Endothelial cell of umbilical vein (primary cell): ENCODE data around the gene NOX5. TPM values are rescaled to one million over a fixed set of nuclear protein-coding genes. Genes with fewer than 3 reads are reported as not detected.

Source experiments
- BruUV-seq: library from RNA; stranded (reverse); fragments of 400-500 nt; replicated peaks from 2 replicates; lab custom pipeline; 2021; lab: Mats Ljungman, UMichigan
- CTCF ChIA-PET: fragments of 300-600, 350-600 bp; sonication (Branson Sonifier 250); formaldehyde crosslinking; loops from one replicate; lab custom pipeline; 2021; ENCODE audit warnings: antibody characterized with exemption, inconsistent platforms; lab: Charles Lee
- POLR2A ChIA-PET: fragments of 300-600, 350-600 bp; sonication (Branson Sonifier 250); formaldehyde crosslinking; loops from one replicate; lab custom pipeline; 2021; ENCODE audit warnings: antibody characterized with exemption, inconsistent platforms; lab: Charles Lee
- DNase-seq: peaks from one replicate; pipeline ENCODE4 v3.0.0-alpha.2; 2011; ENCODE audit warnings: low read depth, low spot score
- FAIRE-seq: peaks from 2 replicates; lab custom pipeline; 2011; peaks lifted over from hg19 to GRCh38; lab: Jason Lieb, UNC
- H2AFZ ChIP-seq: 2 replicates; pipeline ENCODE4 v1.6.0; 2012; ENCODE audit warnings: low read depth, low read length, control low read depth, inconsistent platforms
- H3K27ac ChIP-seq: 2 replicates; pipeline ENCODE4 v1.5.1; 2011; ENCODE audit warnings: low read depth, mild to moderate bottlenecking, control low read depth, low read length, moderate library complexity; ENCODE audit not compliant: insufficient read depth
- H3K27me3 ChIP-seq, 2 experiments: 2 replicates each; pipeline versions ENCODE4 v1.6.0 to v1.6.1; 2011; ENCODE audit warnings: low read length in 2 of 2, mixed read lengths in 1 of 2; ENCODE audit not compliant: control insufficient read depth in 2 of 2, insufficient read depth in 2 of 2
- H3K36me3 ChIP-seq, 2 experiments: 2 replicates in 1 of 2; 3 replicates in 1 of 2; pipeline ENCODE4 v1.5.1; 2011; ENCODE audit warnings: low read length in 2 of 2, mild to moderate bottlenecking in 1 of 2, moderate library complexity in 1 of 2; ENCODE audit not compliant: control insufficient read depth in 2 of 2, insufficient read depth in 2 of 2; ENCODE audit errors: extremely low read depth in 1 of 2
- H3K4me1 ChIP-seq: 3 replicates; pipeline ENCODE4 v1.5.1; 2011; ENCODE audit warnings: mild to moderate bottlenecking, low read length; ENCODE audit not compliant: control insufficient read depth, insufficient read depth; ENCODE audit errors: extremely low read depth
- H3K4me2 ChIP-seq: 2 replicates; pipeline ENCODE4 v1.6.1; 2011; ENCODE audit warnings: low read length, control low read depth, mixed read lengths; ENCODE audit not compliant: insufficient read depth
- H3K4me3 ChIP-seq, 3 experiments: fragments of 200-600 bp in 1 of 3; sonication (generic), shearing (Covaris generic) in 1 of 3; replicated peaks in 1 of 3; 2 replicates each; pipeline ENCODE4 v1.5.1; 2011 to 2016; ENCODE audit warnings: control low read depth in 3 of 3, low read length in 3 of 3, mild to moderate bottlenecking in 2 of 3, inconsistent platforms in 1 of 3, low read depth in 1 of 3, moderate library complexity in 1 of 3; ENCODE audit not compliant: insufficient read depth in 1 of 3
- H3K79me2 ChIP-seq: 2 replicates; pipeline ENCODE4 v1.6.0; 2012; ENCODE audit warnings: low read length, inconsistent platforms; ENCODE audit not compliant: control insufficient read depth, insufficient read depth
- H3K9ac ChIP-seq: replicated peaks from 2 replicates; pipeline ENCODE3; 2011; ENCODE audit warnings: low read length, control low read depth; ENCODE audit not compliant: insufficient read depth; ENCODE audit errors: extremely low read depth
- H3K9me1 ChIP-seq: replicated peaks from 3 replicates; pipeline ENCODE4 v1.6.0; 2011; ENCODE audit warnings: mild to moderate bottlenecking, low read length; ENCODE audit not compliant: control insufficient read depth, insufficient read depth; ENCODE audit errors: extremely low read depth
- H3K9me3 ChIP-seq: replicated peaks from 2 replicates; pipeline ENCODE4 v1.5.1; 2012; ENCODE audit warnings: low read length, inconsistent platforms; ENCODE audit not compliant: control insufficient read depth, insufficient read depth
- H4K20me1 ChIP-seq: replicated peaks from 2 replicates; pipeline ENCODE3; 2011; ENCODE audit warnings: mild to moderate bottlenecking, low read length; ENCODE audit not compliant: control insufficient read depth, insufficient read depth; ENCODE audit errors: extremely low read depth
- CTCF ChIP-seq, 2 donors: IDR thresholded peaks; 1 replicate in 1 of 2; 2 replicates in 1 of 2; pipeline ENCODE4 v1.5.1; 2011; ENCODE audit warnings: low read length in 2 of 2, mild to moderate bottlenecking in 2 of 2, moderate library complexity in 2 of 2, control low read depth in 1 of 2, inconsistent platforms in 1 of 2, low read depth in 1 of 2; ENCODE audit not compliant: insufficient read depth in 1 of 2; ENCODE audit errors: extremely low read depth in 1 of 2
- EZH2 ChIP-seq: IDR thresholded peaks from 2 replicates; pipeline ENCODE4 v1.6.1; 2012; ENCODE audit warnings: borderline replicate concordance, low read depth, mild to moderate bottlenecking, moderate library complexity, low read length, inconsistent platforms; ENCODE audit not compliant: severe bottlenecking
- FOS ChIP-seq: IDR thresholded peaks from 2 replicates; pipeline ENCODE4 v1.6.1; 2011; ENCODE audit warnings: mild to moderate bottlenecking, low read length, moderate library complexity, borderline replicate concordance; ENCODE audit not compliant: insufficient read depth
- GATA2 ChIP-seq: IDR thresholded peaks from 2 replicates; pipeline ENCODE4 v1.7.0; 2011; ENCODE audit warnings: low read depth, mild to moderate bottlenecking, moderate library complexity, mixed read lengths, low read length; ENCODE audit not compliant: insufficient read length, insufficient read depth
- JUN ChIP-seq: IDR thresholded peaks from 2 replicates; pipeline ENCODE4 v1.6.1; 2011; ENCODE audit warnings: borderline replicate concordance, low read depth; ENCODE audit not compliant: insufficient read length, insufficient read depth
- MYC ChIP-seq: IDR thresholded peaks from one replicate; pipeline ENCODE4 v1.6.1; 2011; ENCODE audit warnings: mild to moderate bottlenecking, low read depth, low read length
- POLR2A ChIP-seq: IDR thresholded peaks from 2 replicates; pipeline ENCODE4 v1.6.1; 2012; ENCODE audit warnings: low read depth, mild to moderate bottlenecking, control low read depth, low read length
- POLR2AphosphoS5 ChIP-seq: IDR thresholded peaks from 2 replicates; pipeline ENCODE4 v1.6.1; 2012; ENCODE audit warnings: low read depth, mild to moderate bottlenecking, control low read depth, low read length, moderate library complexity; ENCODE audit not compliant: insufficient read depth
- dilution Hi-C: fragments of 300-500 bp; cut with MboI; formaldehyde crosslinking; loops from one replicate; pipeline ENCODE4 v1.15.0; 2019; ENCODE audit warnings: low sequenced_read_pairs; ENCODE audit not compliant: extremely low pct_ligation_motif_present
- intact Hi-C: fragments of 100-400 bp; cut with micrococcal nuclease; formaldehyde crosslinking; loops from one replicate; pipeline ENCODE4 v1.10.0; 2022
- polyA plus RNA-seq, 4 experiments: library from polyadenylated mRNA; depleted of rRNA in 3 of 4; stranded (reverse) in 3 of 4; unstranded in 1 of 4; fragments of >200 nt; gene quantifications; 2 replicates each; pipeline versions ENCODE4 v1.2.1 to v1.2.3, GENCODE V29; 2011 to 2012; ENCODE audit warnings: missing spikeins in 1 of 4
- total RNA-seq: library from RNA; stranded (reverse); gene quantifications from 2 replicates; pipeline ENCODE4 v1.2.3, GENCODE V29; 2021

Gene NOX5
- total and polyA plus RNA-seq, 2 donors (not counting 3 experiments of a cell fraction or from before 2014, with no cell fraction given) = 0.08 TPM; not detected in 1

DNA sequence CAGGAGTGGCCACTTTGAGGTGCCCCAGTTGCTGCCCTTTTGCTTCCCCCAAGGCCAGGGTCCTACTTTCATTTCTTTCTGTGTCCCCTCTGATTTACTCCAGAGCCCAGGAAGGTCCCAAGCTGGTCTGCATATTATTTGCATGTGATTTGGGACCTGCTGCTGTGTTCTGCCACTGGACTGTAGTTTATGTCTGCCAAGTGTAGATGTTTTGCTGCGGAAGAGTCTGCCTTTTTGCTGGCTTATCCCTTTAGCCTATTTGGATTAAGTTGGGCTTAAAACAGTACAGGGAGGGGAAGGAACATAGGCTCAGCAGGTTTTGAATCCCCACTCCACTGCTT, 21.4 kb downstream of the NOX5 start:
- intact Hi-C loops (no loop called here), dilution Hi-C loops (no loop called here)
- Histone ChIP-seq H3K36me3 (no peaks in the 10 kb centered on the region), H3K4me3 (no peak overlapping the region), H3K9me3 (no peaks in the 10 kb centered on the region), H2AFZ (no peak overlapping the region), H4K20me1 (no peaks in the 10 kb centered on the region), H3K79me2 (no peaks in the 10 kb centered on the region), H3K27me3 (no peaks in the 10 kb centered on the region), H3K27ac (no peak overlapping the region), H3K9me1 (no peaks in the 10 kb centered on the region), H3K4me2 (no peak overlapping the region), H3K4me1 (no peaks in the 10 kb centered on the region), H3K9ac (no peak overlapping the region)
- no TSS peak for BruUV-seq
- CTCF ChIA-PET = interaction anchor here (0.9 to 3.4 kb wide), 7 partner anchors 13 to 358 kb away, joined by 3 to 25 read pairs (median 4); no protein-coding TSS in a partner anchor
- FAIRE-seq (no peak), DNase-seq (no peak)
- POLR2A ChIA-PET = no interaction called here
- TF ChIP-seq FOS (no peak), POLR2AphosphoS5 (no peak), CTCF (IDR thresholded peaks at IDR 0.05; ENCODE audit: extremely low read depth in 1 of 2, insufficient read depth in 1 of 2, low read depth in 1 of 2, low read length in 2 of 2) (no peak), POLR2A (no peak), MYC (no peak), EZH2 (no peak), JUN (no peak), GATA2 (no peak)
